GM19239 (cell line): ENCODE results near the gene PAX6.

Experiments used
- DNase-seq: peaks from one replicate; pipeline ENCODE4 v3.0.0; 2011; ENCODE audit warnings: low spot score; ENCODE audit not compliant: insufficient read length
- FAIRE-seq: peaks from 2 replicates; lab custom pipeline; 2011; peaks lifted over from hg19 to GRCh38; lab: Jason Lieb, UNC

The PAX6 gene

DNA sequence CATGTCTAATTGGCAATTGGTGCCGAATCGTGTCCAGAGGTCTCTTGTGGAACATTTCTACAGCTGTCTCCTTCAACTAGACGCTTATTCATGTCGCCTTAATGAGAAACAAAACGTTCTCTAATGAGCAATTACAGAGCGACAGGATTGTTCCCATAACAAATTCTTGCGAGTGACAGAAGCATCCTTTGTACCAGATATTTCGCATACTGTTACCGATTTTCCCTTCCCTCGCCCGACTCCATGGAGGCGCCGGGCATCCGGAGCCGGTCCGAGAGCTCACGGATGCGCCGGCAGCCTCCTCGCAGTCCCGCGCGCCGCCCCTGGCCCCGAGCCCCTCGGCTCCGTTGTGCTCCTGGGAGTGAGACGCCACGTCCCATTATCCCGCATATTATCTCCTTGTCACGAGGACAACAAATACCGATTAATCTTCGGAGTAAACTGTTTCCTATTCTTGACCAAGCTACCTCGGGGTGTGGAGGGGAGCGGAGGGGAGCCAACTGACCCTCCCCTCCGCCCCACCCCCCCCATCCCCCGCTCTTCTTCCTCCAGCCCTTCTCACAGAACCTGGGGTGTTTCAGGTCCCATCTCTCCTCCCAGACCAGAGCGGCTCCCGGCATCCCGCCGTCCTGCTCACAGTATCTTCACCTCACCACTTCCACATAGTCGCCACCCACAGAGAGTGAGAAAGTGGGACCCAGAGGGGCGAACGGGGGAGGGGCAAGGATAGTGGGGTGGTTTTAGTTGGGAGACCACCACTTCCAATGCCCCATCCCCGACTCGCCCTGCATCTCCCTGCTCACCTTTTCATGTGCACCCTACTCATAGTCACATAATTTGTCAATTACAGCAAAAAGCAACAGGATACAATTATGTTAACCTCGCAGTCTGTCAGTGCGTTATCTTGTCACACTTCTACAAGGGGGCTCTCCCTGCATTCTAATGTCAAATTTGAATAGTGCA, 11.4 kb downstream of the PAX6 start:
- DNase-seq (no peak), FAIRE-seq (peak; percentile 31)

DNA sequence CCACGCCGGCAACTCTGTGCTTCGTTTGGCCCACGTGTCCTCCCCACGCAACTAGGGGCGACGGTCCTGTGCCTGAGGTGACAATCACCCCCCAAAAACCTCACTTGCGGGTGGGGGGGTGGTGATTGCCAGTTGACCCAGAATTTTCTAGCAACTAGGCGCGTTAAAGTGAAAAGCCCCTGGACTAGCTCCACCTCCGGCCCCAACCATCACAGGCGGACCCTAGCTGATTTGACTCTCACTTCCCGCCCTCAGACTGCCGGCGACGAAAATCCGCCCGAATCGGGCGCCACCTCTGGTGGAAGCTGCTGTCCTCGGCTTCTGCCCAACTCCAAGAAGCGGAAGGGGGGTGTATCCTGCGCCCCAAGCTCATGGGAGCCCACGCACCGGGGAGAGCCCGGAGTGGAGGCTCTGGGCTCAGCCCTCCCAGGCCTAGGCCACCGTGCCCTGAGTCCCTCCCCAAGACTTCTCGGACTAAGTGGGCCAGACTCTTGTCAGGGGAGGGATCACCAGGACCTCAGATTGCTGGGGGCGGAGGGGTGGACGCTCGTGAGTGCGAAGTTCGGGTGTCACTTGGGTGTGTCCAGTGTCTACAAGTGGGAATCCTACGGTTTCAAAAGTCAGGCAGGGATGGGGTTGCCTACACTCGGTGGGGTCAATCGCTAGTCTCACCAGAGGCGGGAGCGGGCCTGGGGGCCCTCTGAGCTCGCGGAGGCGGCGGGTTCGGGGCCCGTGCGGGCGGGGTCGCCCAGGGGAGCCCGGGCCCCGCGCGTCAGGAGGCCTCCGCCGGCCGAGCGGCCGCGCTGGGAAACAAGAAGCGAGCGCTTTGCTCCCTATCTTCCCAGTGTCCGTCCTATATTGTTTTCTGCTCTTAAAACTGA, 12.3 kb downstream of the PAX6 start:
- no peak for FAIRE-seq
- no peak for DNase-seq

DNA sequence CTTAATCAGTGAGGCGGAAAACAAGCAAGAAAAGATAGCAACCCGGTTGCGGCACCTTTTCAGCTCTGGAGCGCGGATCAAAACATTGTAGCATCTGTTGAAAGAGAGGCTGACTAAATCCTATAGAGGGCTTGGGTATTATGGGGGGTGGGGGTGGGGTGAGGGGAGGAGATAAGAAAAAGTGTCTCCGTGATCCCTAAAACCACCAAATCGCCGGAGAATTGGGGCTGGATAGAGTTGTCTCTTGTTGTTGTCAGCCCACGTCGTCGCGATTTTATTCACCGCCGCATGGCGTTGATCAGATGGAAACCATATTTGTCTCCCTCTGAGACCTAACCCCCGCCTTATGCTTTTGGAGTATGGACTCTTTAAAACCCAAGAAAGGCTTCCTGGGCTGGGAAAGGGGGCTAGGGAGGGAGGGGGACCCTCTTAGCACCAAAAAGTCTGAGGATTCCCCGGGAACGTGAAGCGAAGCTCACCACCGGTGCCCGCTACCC, 13.0 kb downstream of the PAX6 start:
- FAIRE-seq (no peak), DNase-seq (no peak)

DNA sequence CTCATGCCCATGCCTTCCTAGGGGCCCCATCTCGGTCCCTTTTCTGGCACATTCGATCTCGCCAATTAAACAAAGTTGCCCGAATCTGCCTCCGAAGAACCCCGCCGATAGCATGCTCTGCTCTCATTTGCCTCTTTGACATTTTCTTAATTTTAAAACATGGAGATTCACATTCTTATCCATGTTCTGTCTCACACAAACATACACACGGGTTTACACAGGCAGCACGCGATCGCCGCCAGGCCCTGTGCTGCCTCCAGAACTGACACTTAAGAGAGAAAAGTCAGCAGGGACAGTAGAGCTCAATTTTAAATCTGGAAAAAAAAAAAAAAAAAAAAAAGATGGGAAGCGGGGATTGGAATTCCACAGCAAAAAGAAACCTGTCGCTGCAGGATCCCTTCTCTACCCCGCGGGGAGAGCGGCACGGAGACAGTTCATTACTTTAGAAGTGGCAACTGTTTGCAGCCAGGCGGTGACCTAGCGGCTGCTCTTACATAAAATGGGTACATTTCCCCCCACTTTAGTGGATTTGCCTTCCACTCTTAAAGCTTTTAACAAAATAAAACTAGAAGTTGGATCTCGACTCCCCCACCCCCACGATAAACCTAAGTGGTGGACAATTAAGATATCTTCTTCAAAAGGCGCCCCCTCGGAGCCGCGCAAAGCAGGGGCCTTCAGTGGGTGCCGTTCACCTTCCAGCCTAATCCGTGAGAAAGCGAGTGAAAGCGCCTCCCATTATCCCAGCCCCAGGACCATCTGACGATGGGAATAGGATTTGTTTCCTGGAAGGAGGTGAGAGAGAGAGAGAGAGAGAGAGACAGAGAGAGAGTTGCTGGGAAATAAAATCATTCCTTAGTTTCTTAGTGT, 13.7 kb downstream of the PAX6 start:
- DNase-seq (no peak), FAIRE-seq (no peak)

DNA sequence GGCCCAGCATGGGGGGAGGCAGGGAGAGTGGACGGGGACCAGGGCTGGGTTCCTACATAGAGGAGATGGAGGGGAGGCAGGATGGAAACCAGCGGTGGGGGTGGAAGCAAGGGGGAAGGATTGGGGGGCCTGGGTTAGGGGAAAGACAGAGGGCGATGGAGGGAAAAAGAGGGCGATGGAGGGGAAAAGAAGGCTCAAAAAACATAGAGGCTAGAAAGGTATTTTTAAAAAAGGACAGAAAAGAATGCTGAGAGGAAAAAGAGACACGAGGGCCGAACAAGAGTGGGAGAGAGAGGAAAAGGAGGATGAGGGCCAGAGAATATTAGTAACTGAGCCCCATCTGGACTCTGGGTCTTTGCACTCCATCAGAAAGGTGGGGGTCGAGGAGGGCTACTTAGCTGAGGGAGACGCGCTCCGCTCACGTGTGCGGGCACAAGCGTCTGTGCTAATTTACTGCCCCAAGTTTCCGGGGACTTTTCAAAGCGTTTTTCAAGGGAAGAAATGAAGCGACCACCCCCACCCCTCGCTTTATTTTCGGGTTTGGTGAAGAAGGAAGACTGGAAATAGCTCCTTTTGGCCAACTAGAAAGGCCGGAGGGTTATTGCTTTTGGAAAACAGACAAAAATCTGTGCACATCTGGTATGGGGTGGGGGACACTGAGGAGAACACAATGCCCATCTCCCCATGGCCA, 14.5 kb downstream of the PAX6 start:
- no peak for DNase-seq
- FAIRE-seq: no peak

DNA sequence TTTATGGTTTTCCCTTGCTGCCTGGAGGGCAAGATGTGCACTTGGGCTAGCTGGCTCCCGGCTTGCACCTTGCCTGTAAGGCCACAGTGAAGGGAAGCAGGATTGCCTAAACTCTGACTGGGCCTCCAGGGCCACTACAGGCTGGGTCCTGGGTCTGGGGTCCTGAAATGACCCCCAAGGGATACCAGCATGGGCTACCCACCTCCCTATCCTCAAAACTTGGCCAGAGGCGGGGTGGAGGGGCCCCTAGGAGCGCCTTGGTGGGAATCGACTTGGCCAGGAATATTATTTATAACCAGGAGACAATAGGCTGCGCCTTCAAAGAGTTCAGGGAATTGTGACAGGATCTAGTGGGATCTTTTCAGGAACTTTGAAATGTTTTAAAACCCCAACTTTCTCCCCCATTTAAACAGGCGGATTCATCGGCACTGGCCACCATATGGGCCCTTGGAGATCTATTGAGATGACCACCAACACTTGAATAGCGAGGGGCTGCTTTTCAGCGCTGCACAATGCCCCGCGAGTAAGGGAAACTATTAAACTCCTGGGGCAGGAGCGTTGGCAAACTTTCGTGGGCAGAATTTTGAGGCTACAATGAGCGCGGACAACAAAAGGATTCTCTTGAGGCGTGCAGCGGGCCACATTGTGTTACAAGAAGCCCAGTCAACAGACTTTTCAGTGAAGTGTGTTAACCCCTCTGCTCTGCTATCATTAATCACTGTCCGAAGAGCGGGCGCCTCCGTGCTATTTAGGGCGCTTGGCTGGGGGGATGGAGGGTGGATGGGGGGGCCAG, 15.2 kb downstream of the PAX6 start:
- DNase-seq: no peak
- FAIRE-seq: no peak

DNA sequence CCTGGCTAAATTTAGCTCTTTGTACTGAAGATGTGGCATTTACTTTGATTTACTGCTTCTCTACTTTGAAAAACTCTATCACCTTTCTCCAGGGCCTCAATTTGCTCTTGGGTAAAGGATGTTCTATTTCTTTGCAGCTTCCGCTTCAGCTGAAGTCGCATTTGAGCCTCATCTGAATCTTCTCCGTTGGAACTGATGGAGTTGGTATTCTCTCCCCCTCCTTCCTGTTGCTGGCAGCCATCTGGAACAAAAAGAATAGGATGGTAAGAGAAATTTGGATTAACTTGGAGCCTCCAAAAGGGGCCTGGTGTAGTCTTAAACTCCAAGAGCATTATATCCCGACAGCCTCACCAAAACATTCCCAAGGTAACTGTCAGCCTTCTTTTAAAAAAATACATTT, 16.6 kb downstream of the PAX6 start:
- no peak for FAIRE-seq
- DNase-seq: no peak

DNA sequence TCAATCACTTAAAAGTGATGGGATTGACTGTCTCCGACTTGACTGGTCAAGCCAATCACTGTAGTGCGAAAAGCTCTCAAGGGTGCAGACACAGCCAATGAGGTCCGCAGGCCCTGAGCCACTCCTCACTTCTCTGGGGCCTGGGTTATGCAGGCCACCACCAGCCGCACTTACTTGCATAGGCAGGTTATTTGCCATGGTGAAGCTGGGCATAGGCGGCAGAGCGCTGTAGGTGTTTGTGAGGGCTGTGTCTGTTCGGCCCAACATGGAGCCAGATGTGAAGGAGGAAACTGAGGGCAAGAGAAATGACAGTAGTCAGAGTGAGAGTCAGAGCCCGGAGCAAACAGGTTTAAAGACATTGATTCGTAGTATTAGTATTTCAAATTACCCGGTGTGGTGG, 17.9 kb downstream of the PAX6 start:
- no peak for DNase-seq
- FAIRE-seq: no peak

DNA sequence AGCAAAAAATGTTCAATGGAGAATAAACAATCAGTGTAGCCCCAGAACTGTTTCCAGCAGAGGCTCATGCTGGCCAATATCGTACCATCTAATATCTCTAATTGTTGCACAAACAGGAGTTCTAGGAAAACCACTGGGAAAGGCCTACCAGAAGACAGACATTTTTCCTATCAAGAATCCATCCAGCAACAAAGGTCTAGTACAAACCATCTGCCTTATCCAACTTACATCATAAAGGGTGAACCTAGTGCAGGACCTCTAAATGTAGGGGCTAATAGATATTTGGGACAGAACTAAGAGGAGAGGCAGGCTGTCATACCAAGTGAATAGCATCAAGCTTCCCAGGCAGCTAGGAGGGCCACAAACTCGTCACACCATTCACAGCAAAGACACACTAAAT, 18.7 kb downstream of the PAX6 start:
- DNase-seq (no peak), FAIRE-seq (no peak)

DNA sequence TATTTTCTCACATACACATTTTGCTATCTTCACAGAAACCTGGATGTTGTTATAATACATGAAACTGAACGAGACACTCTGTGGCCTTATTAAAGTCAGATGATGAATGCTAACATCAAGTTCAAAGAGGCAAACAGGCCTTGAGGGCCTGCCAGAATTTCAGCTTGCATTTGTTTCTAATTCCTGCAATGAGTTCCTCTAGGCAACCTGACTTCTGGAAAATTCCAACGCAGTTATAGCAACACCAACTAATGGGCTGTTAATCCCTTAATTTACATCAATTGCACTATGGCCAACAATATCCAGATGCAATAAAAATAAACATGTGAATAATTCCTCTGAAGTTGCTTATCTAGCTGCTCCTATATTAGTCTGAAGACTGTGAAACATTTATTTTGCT, 19.1 kb downstream of the PAX6 start:
- FAIRE-seq (no peak), DNase-seq (no peak)

DNA sequence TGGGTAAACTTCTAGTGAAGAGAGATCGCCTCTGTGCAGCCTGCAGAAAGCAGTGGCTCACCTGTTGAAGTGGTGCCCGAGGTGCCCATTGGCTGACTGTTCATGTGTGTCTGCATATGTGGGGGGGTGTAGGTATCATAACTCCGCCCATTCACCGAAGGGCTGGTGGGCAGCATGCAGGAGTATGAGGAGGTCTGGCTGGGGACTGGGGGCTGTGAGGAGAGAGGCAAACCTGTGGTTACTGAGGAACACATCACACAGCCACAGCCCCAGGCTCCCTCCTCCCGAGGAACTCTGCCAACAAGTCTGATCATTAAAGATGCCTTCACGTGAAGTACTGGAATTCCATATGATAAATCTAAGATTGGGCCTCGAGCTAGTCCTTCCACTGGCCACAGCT, 20.5 kb downstream of the PAX6 start:
- DNase-seq: no peak
- no peak for FAIRE-seq

DNA sequence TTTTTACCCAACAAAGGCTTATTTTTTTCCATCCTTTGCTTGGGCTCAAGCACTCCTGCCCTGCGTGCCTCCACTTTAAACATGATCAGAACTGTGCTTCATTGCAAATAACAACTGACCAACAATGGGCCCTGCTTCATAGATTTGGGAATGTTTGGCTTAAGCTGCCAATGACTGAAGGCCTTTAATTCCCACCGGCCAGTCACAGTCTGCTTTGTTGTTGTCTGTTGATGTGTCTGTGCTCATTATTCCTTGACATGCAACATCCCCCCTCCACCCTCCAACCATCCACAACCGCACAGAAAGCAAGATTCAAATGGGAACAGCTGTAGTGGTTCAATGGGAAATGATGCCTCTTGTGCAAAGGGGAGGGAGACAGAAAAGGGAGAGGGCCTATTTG, 23.0 kb downstream of the PAX6 start:
- DNase-seq: no peak
- no peak for FAIRE-seq

DNA sequence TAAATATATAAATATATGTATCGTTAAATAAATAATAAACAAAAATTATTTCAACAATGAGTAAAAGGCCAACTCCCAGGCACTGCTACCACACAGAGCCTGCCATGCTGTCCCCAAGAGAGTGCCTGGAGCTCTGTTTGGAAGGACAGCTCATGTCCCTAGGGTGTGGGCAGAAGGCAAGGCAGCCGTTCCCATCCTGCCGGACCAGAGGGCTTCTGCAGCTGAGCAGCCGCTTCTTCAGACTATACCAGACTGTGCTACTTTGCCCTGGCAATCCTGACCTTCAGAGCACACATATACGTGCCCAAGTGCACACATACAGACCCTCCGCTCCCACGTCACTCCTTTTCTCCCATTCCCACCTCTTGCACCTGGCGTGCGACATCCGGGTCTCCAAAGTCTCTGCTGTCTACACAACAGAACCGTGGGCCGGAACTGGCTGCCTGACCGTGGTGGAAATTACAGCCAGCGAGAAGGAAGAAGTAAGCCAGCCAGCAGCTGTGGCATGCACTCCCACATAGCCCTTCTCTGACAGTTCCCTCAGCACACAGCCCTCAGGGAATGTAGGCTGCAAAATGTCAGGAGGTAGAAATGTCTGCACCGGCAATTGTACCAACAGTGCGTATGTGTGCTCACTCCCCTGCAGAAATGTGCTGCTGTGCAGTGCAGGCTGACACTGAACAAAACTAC, 24.0 kb downstream of the PAX6 start:
- FAIRE-seq (no peak), DNase-seq (no peak)

DNA sequence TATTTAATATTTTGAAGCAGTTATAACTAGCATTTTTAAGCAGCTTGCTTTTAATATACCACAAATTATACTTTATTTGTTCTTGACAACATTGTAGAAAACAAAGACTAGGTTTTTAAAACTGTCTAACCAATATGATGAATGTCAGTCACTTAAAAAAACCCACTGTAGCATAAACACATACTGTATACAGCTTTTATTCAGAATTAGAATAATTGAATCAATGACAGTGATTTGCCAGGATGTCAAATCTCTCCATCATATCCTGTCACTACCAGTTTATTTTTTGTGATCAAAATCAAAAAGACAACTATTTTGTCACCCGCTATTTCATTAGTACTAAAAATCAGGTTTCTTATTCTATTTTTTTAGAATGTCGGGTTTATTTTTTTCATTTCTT, 26.5 kb downstream of the PAX6 start:
- DNase-seq (no peak), FAIRE-seq (no peak)

DNA sequence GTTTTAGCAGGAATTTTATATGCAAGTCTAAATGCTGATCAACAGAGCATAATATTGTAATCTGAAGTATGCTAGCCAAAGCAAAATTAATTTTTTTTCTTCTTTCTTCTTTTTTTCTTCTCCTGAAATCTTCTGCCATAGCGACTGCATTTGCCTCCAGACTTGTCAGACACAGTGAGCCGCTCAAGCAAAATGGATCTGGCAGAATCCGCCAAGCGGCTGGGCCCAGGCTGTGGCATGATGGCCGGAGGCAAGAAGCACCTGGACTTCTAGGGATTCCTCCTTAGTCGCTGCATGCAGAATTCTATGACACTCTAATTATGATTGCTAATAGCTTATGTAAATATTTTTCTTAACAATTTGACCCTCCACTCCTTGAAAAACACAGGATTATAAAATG, 27.9 kb downstream of the PAX6 start:
- FAIRE-seq (no peak), DNase-seq (no peak)

DNA sequence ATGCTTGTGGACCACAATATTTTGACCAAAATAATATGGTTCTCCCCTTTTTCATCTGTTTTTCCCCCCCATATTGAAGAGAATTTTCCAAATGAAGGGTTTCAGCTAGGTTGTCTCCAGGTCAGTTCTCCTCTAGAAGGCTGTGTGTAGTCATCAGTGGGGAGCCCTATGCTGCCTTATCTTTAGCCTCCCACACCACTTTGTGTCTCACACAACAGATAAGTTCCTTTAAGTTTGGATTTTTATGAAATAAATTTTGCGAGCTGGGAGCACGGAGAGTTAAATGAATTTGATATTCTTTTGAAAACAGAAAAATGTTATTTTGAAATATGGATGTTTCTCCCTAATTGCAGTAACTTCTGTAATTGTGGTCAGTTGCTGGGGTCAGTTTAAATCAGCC, 28.9 kb downstream of the PAX6 start:
- no peak for DNase-seq
- FAIRE-seq: no peak

DNA sequence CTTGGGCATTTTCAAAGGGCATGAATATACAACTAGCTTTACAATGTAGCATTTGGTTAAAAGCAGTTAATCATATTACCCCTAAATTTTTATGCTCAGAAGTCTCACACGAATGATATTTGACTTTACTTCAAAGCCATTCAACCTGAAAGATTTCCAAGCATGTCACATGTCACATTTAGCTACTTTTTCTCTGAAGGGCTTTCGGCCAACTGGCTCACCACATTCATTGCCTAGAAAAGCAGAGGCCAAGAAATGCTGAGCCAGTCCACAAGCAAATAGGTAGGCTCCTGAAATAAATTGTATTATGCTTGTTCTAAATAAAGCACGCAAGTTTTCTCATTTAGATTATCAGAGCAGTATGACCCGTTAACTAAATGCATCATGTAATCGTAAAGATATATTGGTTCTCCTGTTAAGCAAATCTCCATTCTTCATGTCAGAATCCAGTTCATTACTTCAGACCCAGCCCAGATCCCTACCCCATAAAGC, 30.6 kb downstream of the PAX6 start:
- DNase-seq: no peak
- no peak for FAIRE-seq

DNA sequence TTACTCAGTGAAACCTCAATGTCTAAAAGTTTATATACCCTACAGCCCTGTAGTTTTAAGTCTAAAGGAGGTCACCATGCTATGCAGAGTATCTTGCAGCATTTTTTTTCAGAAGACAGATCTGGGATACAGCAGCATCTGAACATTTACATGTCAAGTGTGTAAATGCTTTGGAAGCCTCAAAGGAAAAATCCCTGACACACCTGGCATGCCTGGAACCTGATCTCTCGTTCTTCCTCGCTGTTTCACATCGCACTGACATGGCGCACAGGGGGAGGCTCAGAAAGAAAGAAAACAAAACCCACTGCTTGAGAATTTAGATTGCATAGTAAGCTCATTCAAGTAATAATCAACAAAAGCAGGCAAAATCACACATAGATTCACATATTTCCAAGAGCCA, 31.0 kb downstream of the PAX6 start:
- FAIRE-seq: no peak
- no peak for DNase-seq
